SK-N-SH (cell line): ENCODE measurements around the gene TBXAS1. TPM values are rescaled to one million over a fixed set of nuclear protein-coding genes. Genes with fewer than 3 reads are reported as not detected.

Source experiments
- CTCF ChIA-PET: fragments of 300-600, 350-600 bp; formaldehyde crosslinking; extraction: SDS; loops from one replicate; lab custom pipeline; 2021; lab: Yijun Ruan, JAX
- POLR2A ChIA-PET: fragments of 350-600 bp; sonication (Branson Sonifier 250); formaldehyde crosslinking; extraction: SDS; loops from one replicate; lab custom pipeline; 2020; ENCODE audit warnings: antibody characterized with exemption, inconsistent platforms; lab: Yijun Ruan, JAX
- DNase-seq: peaks from one replicate; pipeline ENCODE4 v3.0.0; 2012
- H2AFZ ChIP-seq: fragments of 200-600 bp; sonication (generic); 2 replicates; pipeline ENCODE4 v1.8.1; 2016; ENCODE audit warnings: antibody characterized with exemption, mild to moderate bottlenecking, low read depth
- H3F3A ChIP-seq: fragments of 200-600 bp; sonication (generic); replicated peaks from 2 replicates; pipeline ENCODE3; 2016; ENCODE audit warnings: antibody characterized with exemption, mild to moderate bottlenecking; ENCODE audit not compliant: insufficient read depth
- H3K27ac ChIP-seq, 2 experiments: fragments of 200-500 bp in 1 of 2; fragments of 200-600 bp in 1 of 2; sonication (Bioruptor generic) in 1 of 2; sonication (generic), shearing (Covaris generic) in 1 of 2; 2 replicates each; pipeline versions ENCODE4 v1.5.1 to v1.6.1; 2014 to 2016; ENCODE audit warnings: low read depth in 2 of 2, inconsistent platforms in 1 of 2, low read length in 1 of 2, mild to moderate bottlenecking in 1 of 2, mixed read lengths in 1 of 2
- H3K27me3 ChIP-seq: fragments of 200-600 bp; sonication (generic), shearing (Covaris generic); 2 replicates; pipeline ENCODE4 v1.6.1; 2016; ENCODE audit warnings: mixed run types; ENCODE audit not compliant: insufficient read depth
- H3K36me3 ChIP-seq, 2 experiments: fragments of 200-500 bp in 1 of 2; fragments of 200-600 bp in 1 of 2; sonication (Bioruptor generic) in 1 of 2; sonication (generic) in 1 of 2; replicated peaks in 1 of 2; 2 replicates each; pipeline versions ENCODE3 to v1.5.1; 2014 to 2016; ENCODE audit warnings: low read length in 1 of 2, mild to moderate bottlenecking in 1 of 2; ENCODE audit not compliant: insufficient read depth in 2 of 2, control insufficient read depth in 1 of 2
- H3K4me1 ChIP-seq, 2 experiments: fragments of 200-500 bp in 1 of 2; fragments of 200-600 bp in 1 of 2; sonication (Bioruptor generic) in 1 of 2; sonication (generic), shearing (Covaris generic) in 1 of 2; 2 replicates each; pipeline versions ENCODE4 v1.5.1 to v1.6.1; 2014 to 2016; ENCODE audit warnings: low read depth in 1 of 2, low read length in 1 of 2, mixed run types in 1 of 2; ENCODE audit not compliant: insufficient read depth in 2 of 2, control insufficient read depth in 1 of 2
- H3K4me2 ChIP-seq: fragments of 200-600 bp; sonication (generic), shearing (Covaris generic); 2 replicates; pipeline ENCODE4 v1.6.1; 2017; ENCODE audit warnings: mixed run types
- H3K4me3 ChIP-seq, 2 experiments: fragments of 200-500 bp in 1 of 2; fragments of 200-600 bp in 1 of 2; sonication (Bioruptor generic) in 1 of 2; sonication (generic), shearing (Covaris generic) in 1 of 2; 2 replicates each; pipeline versions ENCODE4 v1.5.1 to v1.8.1; 2014 to 2016; ENCODE audit warnings: low read depth in 2 of 2, inconsistent platforms in 1 of 2, low read length in 1 of 2, mild to moderate bottlenecking in 1 of 2, mixed read lengths in 1 of 2, moderate library complexity in 1 of 2
- H3K79me2 ChIP-seq: fragments of 200-600 bp; sonication (generic); 2 replicates; pipeline ENCODE4 v1.8.1; 2017; ENCODE audit warnings: mild to moderate bottlenecking; ENCODE audit not compliant: insufficient read depth
- H3K9ac ChIP-seq: fragments of 200-600 bp; sonication (generic); 2 replicates; pipeline ENCODE4 v1.6.1; 2017; ENCODE audit warnings: mixed run types
- H3K9me2 ChIP-seq: fragments of 200-600 bp; sonication (generic); 2 replicates; pipeline ENCODE4 v1.6.1; 2017; ENCODE audit warnings: mixed run types
- H3K9me3 ChIP-seq: fragments of 200-600 bp; sonication (generic); 2 replicates; pipeline ENCODE4 v1.6.1; 2017; ENCODE audit warnings: mixed run types, mild to moderate bottlenecking, moderate library complexity
- H4K20me1 ChIP-seq: fragments of 200-600 bp; sonication (generic); 2 replicates; pipeline ENCODE4 v1.6.1; 2017; ENCODE audit warnings: mild to moderate bottlenecking, mixed run types; ENCODE audit not compliant: insufficient read depth
- GABPA ChIP-seq: IDR thresholded peaks from 2 replicates; pipeline ENCODE4 v1.4.0; 2012; ENCODE audit warnings: low read depth, mild to moderate bottlenecking
- GATA2 ChIP-seq: sonication (generic); formaldehyde crosslinking; IDR thresholded peaks from 2 replicates; pipeline ENCODE4 v1.5.0; 2020; ENCODE audit warnings: mild to moderate bottlenecking, missing genetic modification reagents
- MEF2A ChIP-seq: IDR thresholded peaks from 2 replicates; pipeline ENCODE4 v1.4.0; 2012; ENCODE audit warnings: low read depth, borderline replicate concordance
- MXI1 ChIP-seq: IDR thresholded peaks from 2 replicates; pipeline ENCODE4 v1.6.1; 2012; ENCODE audit warnings: mild to moderate bottlenecking, low read depth, low read length, improper control_type of control experiment
- NRF1 ChIP-seq: IDR thresholded peaks from 2 replicates; pipeline ENCODE4 v1.6.1; 2012; ENCODE audit warnings: low read depth, mild to moderate bottlenecking, low read length
- RAD21 ChIP-seq: IDR thresholded peaks from 2 replicates; pipeline ENCODE4 v1.6.1; 2012; ENCODE audit warnings: mild to moderate bottlenecking, low read length
- RXRA ChIP-seq: IDR thresholded peaks from 2 replicates; pipeline ENCODE4 v1.4.0; 2012; ENCODE audit warnings: low read depth, mild to moderate bottlenecking, borderline replicate concordance
- WGBS: methylation state at CpG from one replicate; pipeline ENCODE4 v1.1.6; 2017; ENCODE audit warnings: low lambda C conversion rate; 5-methylcytosine and 5-hydroxymethylcytosine counted together
- polyA plus RNA-seq, 3 experiments: library from polyadenylated mRNA; depleted of rRNA; stranded (reverse); fragments of >200 nt; gene quantifications; 2 replicates each; pipeline ENCODE4 v1.2.3, GENCODE V29; 2012
- TF ChIP-seq, protein P1 (sequence below): IDR thresholded peaks from 2 replicates; pipeline ENCODE4 v1.6.1; 2012; ENCODE audit warnings: mild to moderate bottlenecking, low read depth, low read length, moderate library complexity
- TF ChIP-seq, protein P2 (sequence below): fragments of 200-600 bp; sonication (generic); IDR thresholded peaks from 2 replicates; pipeline ENCODE4 v1.6.1; 2017; ENCODE audit warnings: antibody characterized with exemption, mild to moderate bottlenecking, moderate library complexity
- TF ChIP-seq, protein P3 (sequence below): fragments of 150-350 bp; IDR thresholded peaks from 2 replicates; pipeline ENCODE4 v1.6.1; 2016; ENCODE audit warnings: mild to moderate bottlenecking, low read depth, low read length

The TBXAS1 gene
- polyA plus RNA-seq, 1 of the 3 experiments (the other 2 are of a cell fraction), result 4.4 TPM

DNA sequence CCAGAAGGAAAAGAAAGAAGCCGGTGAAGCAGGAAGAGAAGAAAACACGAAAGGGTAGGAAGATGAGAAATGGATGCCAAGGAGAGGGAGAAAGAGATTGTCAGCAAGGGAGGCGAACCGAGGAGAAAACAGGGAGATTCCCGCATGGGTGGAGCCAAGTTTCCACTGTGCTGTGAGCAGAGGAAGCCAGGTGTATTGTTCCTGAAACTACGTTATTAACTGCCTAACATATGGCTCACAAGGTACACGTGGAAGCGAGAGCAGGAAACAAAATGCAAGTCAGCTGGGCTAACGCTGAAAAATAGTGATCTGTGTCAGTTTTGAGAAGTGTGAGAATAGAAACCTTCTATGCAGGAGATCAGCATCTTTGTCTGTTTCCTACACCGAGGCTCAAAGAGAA is 30.8 kb upstream of the TBXAS1 start:
- peaks cover 9% of the 10 kb centered on the region for H3F3A ChIP-seq
- no peaks in the 10 kb centered on the region for H4K20me1 ChIP-seq
- peaks cover 0 to 3% of the 10 kb centered on the region in 2 experiments for H3K36me3 ChIP-seq
- H3K79me2 ChIP-seq, result no peaks in the 10 kb centered on the region
- ChIA-PET CTCF (interaction anchor here (2.8 kb wide), 1 partner anchor 152 kb away, joined by 9 read pairs; no protein-coding TSS in a partner anchor), POLR2A (interaction anchor here (0.5 kb wide), 1 partner anchor 20 kb away, joined by 3 read pairs; no protein-coding TSS in a partner anchor)
- H3K9me3 ChIP-seq, result peaks cover 3% of the 10 kb centered on the region; the same call in 1 of the 2 replicates
- no peak overlapping the region for H2AFZ ChIP-seq
- H3K27me3 ChIP-seq, result no peaks in the 10 kb centered on the region
- H3K4me1 ChIP-seq, result no peaks in the 10 kb centered on the region
- 89% methylated on average over 10 of the region's 10 CpGs for WGBS
- no peak overlapping the region for H3K4me3 ChIP-seq
- no peak overlapping the region for H3K27ac ChIP-seq
- no peak for TF ChIP-seq GATA2 (CRISPR knock-in tag)
- no peak for TF ChIP-seq MXI1
- no peak for TF ChIP-seq MEF2A
- TF ChIP-seq NRF1, result no peak
- no peaks in the 10 kb centered on the region for H3K9me2 ChIP-seq
- no peak overlapping the region for H3K4me2 ChIP-seq
- H3K9ac ChIP-seq, result no peak overlapping the region
- no peak for DNase-seq

DNA sequence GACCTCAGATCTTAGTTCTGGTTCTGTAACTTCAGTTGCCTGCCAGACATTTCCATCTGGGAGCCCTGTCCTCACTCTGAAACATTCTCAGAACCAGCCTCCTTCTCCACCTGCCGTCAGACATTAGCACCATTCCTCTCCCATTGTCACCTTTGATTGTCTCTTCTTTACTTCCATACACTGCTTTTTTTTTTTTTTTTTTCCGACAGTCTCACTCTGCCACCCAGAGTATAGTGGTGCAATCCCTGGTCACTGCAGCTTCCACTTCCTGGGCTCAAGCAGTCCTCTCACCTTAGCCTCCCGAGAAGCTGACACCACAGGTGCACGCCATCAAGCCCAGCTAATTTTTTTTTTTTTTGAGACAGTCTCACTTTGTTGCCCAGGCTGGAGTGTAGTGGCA is 30.2 kb upstream of the TBXAS1 start:
- ChIA-PET POLR2A (no interaction called here), CTCF (interaction anchor here (2.8 kb wide), 1 partner anchor 153 kb away, joined by 9 read pairs; no protein-coding TSS in a partner anchor)
- Histone ChIP-seq H4K20me1 (no peaks in the 10 kb centered on the region), H3F3A (peaks cover 5% of the 10 kb centered on the region), H3K4me2 (no peak overlapping the region), H3K27me3 (no peaks in the 10 kb centered on the region), H2AFZ (no peak overlapping the region), H3K36me3 (peaks cover 0 to 3% of the 10 kb centered on the region in 2 experiments), H3K9me2 (no peaks in the 10 kb centered on the region), H3K79me2 (no peaks in the 10 kb centered on the region), H3K9me3 (no peaks in the 10 kb centered on the region), H3K27ac (no peak overlapping the region), H3K4me1 (no peaks in the 10 kb centered on the region), H3K4me3 (no peak overlapping the region), H3K9ac (no peak overlapping the region)
- DNase-seq, result no peak
- TF ChIP-seq GABPA (no peak), RXRA (no peak), NRF1 (no peak)
- TF ChIP-seq, protein P1, sequence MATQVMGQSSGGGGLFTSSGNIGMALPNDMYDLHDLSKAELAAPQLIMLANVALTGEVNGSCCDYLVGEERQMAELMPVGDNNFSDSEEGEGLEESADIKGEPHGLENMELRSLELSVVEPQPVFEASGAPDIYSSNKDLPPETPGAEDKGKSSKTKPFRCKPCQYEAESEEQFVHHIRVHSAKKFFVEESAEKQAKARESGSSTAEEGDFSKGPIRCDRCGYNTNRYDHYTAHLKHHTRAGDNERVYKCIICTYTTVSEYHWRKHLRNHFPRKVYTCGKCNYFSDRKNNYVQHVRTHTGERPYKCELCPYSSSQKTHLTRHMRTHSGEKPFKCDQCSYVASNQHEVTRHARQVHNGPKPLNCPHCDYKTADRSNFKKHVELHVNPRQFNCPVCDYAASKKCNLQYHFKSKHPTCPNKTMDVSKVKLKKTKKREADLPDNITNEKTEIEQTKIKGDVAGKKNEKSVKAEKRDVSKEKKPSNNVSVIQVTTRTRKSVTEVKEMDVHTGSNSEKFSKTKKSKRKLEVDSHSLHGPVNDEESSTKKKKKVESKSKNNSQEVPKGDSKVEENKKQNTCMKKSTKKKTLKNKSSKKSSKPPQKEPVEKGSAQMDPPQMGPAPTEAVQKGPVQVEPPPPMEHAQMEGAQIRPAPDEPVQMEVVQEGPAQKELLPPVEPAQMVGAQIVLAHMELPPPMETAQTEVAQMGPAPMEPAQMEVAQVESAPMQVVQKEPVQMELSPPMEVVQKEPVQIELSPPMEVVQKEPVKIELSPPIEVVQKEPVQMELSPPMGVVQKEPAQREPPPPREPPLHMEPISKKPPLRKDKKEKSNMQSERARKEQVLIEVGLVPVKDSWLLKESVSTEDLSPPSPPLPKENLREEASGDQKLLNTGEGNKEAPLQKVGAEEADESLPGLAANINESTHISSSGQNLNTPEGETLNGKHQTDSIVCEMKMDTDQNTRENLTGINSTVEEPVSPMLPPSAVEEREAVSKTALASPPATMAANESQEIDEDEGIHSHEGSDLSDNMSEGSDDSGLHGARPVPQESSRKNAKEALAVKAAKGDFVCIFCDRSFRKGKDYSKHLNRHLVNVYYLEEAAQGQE, result no peak
- 81% methylated on average over 4 of the region's 4 CpGs for WGBS

DNA sequence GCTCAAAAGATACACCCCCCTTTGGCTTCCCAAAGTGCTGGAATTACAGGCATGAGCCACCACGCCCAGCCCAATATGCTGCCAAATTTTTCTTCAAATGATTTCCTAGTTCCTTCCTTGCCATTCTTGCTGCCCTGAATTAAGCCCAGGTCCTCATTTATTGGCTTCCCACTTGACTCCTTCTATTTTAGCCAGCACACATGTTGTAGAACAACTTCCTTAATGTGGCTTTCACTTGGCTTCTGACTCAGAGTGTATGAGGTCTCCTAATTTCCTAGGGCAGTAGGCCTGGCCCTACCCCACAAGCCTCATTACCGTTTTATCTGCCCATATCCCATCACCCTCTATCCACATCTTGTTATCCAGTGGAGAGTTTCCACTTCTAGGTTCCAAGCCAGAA is 29.5 kb upstream of the TBXAS1 start:
- H3K9me3 ChIP-seq, result no peaks in the 10 kb centered on the region
- ChIA-PET POLR2A (no interaction called here), CTCF (interaction anchor here (1.3 kb wide), 1 partner anchor 16 kb away, joined by 4 read pairs; no protein-coding TSS in a partner anchor)
- H3F3A ChIP-seq, result peaks cover 5% of the 10 kb centered on the region
- H3K79me2 ChIP-seq, result no peaks in the 10 kb centered on the region
- no peaks in the 10 kb centered on the region for H3K27me3 ChIP-seq
- H2AFZ ChIP-seq, result no peak overlapping the region
- H3K36me3 ChIP-seq, result peaks cover 0 to 3% of the 10 kb centered on the region in 2 experiments
- no peaks in the 10 kb centered on the region for H4K20me1 ChIP-seq
- H3K4me3 ChIP-seq, result no peak overlapping the region
- no peak overlapping the region for H3K9ac ChIP-seq
- H3K27ac ChIP-seq, result no peak overlapping the region
- no peaks in the 10 kb centered on the region for H3K9me2 ChIP-seq
- TF ChIP-seq MEF2A (no peak), RAD21 (no peak), MXI1 (no peak)
- TF ChIP-seq, protein P2, sequence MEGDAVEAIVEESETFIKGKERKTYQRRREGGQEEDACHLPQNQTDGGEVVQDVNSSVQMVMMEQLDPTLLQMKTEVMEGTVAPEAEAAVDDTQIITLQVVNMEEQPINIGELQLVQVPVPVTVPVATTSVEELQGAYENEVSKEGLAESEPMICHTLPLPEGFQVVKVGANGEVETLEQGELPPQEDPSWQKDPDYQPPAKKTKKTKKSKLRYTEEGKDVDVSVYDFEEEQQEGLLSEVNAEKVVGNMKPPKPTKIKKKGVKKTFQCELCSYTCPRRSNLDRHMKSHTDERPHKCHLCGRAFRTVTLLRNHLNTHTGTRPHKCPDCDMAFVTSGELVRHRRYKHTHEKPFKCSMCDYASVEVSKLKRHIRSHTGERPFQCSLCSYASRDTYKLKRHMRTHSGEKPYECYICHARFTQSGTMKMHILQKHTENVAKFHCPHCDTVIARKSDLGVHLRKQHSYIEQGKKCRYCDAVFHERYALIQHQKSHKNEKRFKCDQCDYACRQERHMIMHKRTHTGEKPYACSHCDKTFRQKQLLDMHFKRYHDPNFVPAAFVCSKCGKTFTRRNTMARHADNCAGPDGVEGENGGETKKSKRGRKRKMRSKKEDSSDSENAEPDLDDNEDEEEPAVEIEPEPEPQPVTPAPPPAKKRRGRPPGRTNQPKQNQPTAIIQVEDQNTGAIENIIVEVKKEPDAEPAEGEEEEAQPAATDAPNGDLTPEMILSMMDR, result no peak
- TF ChIP-seq, protein P3, sequence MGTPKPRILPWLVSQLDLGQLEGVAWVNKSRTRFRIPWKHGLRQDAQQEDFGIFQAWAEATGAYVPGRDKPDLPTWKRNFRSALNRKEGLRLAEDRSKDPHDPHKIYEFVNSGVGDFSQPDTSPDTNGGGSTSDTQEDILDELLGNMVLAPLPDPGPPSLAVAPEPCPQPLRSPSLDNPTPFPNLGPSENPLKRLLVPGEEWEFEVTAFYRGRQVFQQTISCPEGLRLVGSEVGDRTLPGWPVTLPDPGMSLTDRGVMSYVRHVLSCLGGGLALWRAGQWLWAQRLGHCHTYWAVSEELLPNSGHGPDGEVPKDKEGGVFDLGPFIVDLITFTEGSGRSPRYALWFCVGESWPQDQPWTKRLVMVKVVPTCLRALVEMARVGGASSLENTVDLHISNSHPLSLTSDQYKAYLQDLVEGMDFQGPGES, result no peak
- DNase-seq, result no peak
- H3K4me1 ChIP-seq, result no peaks in the 10 kb centered on the region
- WGBS, result 84% methylated on average over 2 of the region's 2 CpGs
- H3K4me2 ChIP-seq, result no peak overlapping the region
